Body of pancreas (tissue), 4 donors: ENCODE results near the gene GMDS. TPM values are rescaled to one million over a fixed set of nuclear protein-coding genes. Genes with fewer than 3 reads are reported as not detected.
A peak's percentile ranks its signal among the peaks of the same experiment; 100 is the strongest.

ENCODE experiments used
- ATAC-seq: fragments of 150-250 bp; one replicate; pipeline ENCODE4 v1.9.1; 2016
- DNase-seq, 4 donors: peaks; one replicate each; pipeline ENCODE4 v3.0.0-alpha.2; 2019
- H3K27ac ChIP-seq, 4 donors: fragments of 200-600 bp; sonication (generic); 1 replicate in 3 of 4; 2 replicates in 1 of 4; pipeline versions ENCODE4 v1.5.1 to v1.6.1; 2016 to 2019; ENCODE audit warnings: mild to moderate bottlenecking in 1 of 4, mixed read lengths in 1 of 4, moderate library complexity in 1 of 4
- H3K27me3 ChIP-seq, 2 donors: fragments of 200-600 bp; sonication (generic); one replicate each; pipeline ENCODE4 v1.6.0; 2016; ENCODE audit warnings: mild to moderate bottlenecking in 1 of 2
- H3K36me3 ChIP-seq, 2 donors: fragments of 200-600 bp; sonication (generic); replicated peaks in 1 of 2; 2 replicates each; pipeline ENCODE4 v1.5.1; 2016; ENCODE audit warnings: low read depth in 2 of 2; ENCODE audit not compliant: insufficient read depth in 1 of 2
- H3K4me1 ChIP-seq: fragments of 200-600 bp; sonication (generic); one replicate; pipeline ENCODE4 v1.6.0; 2016
- H3K4me3 ChIP-seq, 2 donors: fragments of 200-600 bp; sonication (generic); 1 replicate in 1 of 2; 2 replicates in 1 of 2; pipeline ENCODE4 v1.5.1; 2016 to 2019
- H3K9me3 ChIP-seq, 3 donors: fragments of 200-600 bp; sonication (generic); 1 replicate in 2 of 3; 2 replicates in 1 of 3; pipeline ENCODE4 v1.5.1; 2016
- CTCF ChIP-seq, 7 experiments: fragments of 450-650 bp in 4 of 7; fragments of 200-600 bp in 3 of 7; sonication (generic) in 3 of 7; IDR thresholded peaks; one replicate each; pipeline ENCODE4 v1.5.1; 2016 to 2019; ENCODE audit warnings: antibody characterized with exemption in 7 of 7
- POLR2A ChIP-seq, 3 donors: fragments of 450-650 bp; IDR thresholded peaks; one replicate each; pipeline ENCODE4 v1.6.1; 2016; ENCODE audit warnings: antibody characterized with exemption in 3 of 3, mild to moderate bottlenecking in 2 of 3
- WGBS, 2 donors: methylation state at CpG; one replicate each; pipeline ENCODE4 v1.1.5; 2017; 5-methylcytosine and 5-hydroxymethylcytosine counted together
- intact Hi-C: fragments of 100-400 bp; cut with DNase I; formaldehyde crosslinking; loops from one replicate; pipeline ENCODE4 v1.15.1; 2023
- total RNA-seq, 2 donors: library from RNA; depleted of rRNA; stranded (reverse); fragments of >200 nt; gene quantifications; one replicate each; pipeline ENCODE4 v1.1.0, GENCODE V29; 2016

The GMDS gene
- total RNA-seq, 2 donors from 2014 or later, result 34.5 to 63.3 TPM

GRCh38 chr6:1787894-1788293 is 457.5 kb downstream of the GMDS start:
- no peak for TF ChIP-seq POLR2A (IDR thresholded peaks at IDR 0.05)
- no peak for TF ChIP-seq CTCF (IDR thresholded peaks at IDR 0.05)
- peak; percentile 51 to 90 (median 60) for DNase-seq
- Histone ChIP-seq H3K9me3 (no peaks in the 10 kb centered on the region), H3K27me3 (no peaks in the 10 kb centered on the region), H3K27ac (peak overlapping the region in 2 of 4 donors; percentile 26 to 35), H3K4me1 (peaks cover 9% of the 10 kb centered on the region), H3K36me3 (no peaks in the 10 kb centered on the region), H3K4me3 (no peak overlapping the region)
- intact Hi-C loops, result no loop called here
- ATAC-seq, result peak; percentile 89
- WGBS, 2 donors, result 39 to 69% methylated on average over 8 of the region's 8 CpGs

GRCh38 chr6:1786455-1787453 is 458.7 kb downstream of the GMDS start:
- WGBS, 2 donors, result 94 to 95% methylated on average over 14 to 15 of the region's 15 CpGs
- intact Hi-C loops, result no loop called here
- peak overlapping the region in 1 of 4 donors; percentile 22 for H3K27ac ChIP-seq
- DNase-seq, result no peak
- no peaks in the 10 kb centered on the region for H3K27me3 ChIP-seq
- H3K36me3 ChIP-seq, result no peaks in the 10 kb centered on the region
- ATAC-seq, result no peak
- no peaks in the 10 kb centered on the region for H3K9me3 ChIP-seq
- no peak overlapping the region for H3K4me3 ChIP-seq
- H3K4me1 ChIP-seq, result peaks cover 9% of the 10 kb centered on the region
- TF ChIP-seq POLR2A (IDR thresholded peaks at IDR 0.05), result no peak
- TF ChIP-seq CTCF (IDR thresholded peaks at IDR 0.05), result no peak

GRCh38 chr6:1784422-1784884 is 461.0 kb downstream of the GMDS start:
- intact Hi-C loops, result no loop called here
- Histone ChIP-seq H3K27me3 (no peaks in the 10 kb centered on the region), H3K36me3 (no peaks in the 10 kb centered on the region), H3K27ac (no peak overlapping the region), H3K9me3 (no peaks in the 10 kb centered on the region), H3K4me3 (no peak overlapping the region), H3K4me1 (peaks cover 9% of the 10 kb centered on the region)
- DNase-seq, result no peak
- ATAC-seq, result no peak
- TF ChIP-seq POLR2A (IDR thresholded peaks at IDR 0.05) (no peak), CTCF (IDR thresholded peaks at IDR 0.05) (no peak)
- 86 to 93% methylated on average over 6 of the region's 6 CpGs for WGBS, 2 donors

GRCh38 chr6:1781817-1782184 is 463.6 kb downstream of the GMDS start:
- no peak for TF ChIP-seq CTCF (IDR thresholded peaks at IDR 0.05)
- TF ChIP-seq POLR2A (IDR thresholded peaks at IDR 0.05), result no peak
- no peak overlapping the region for H3K4me3 ChIP-seq
- H3K9me3 ChIP-seq, result no peaks in the 10 kb centered on the region
- intact Hi-C loops, result no loop called here
- H3K36me3 ChIP-seq, result no peaks in the 10 kb centered on the region
- no peak overlapping the region for H3K27ac ChIP-seq
- WGBS, 2 donors, result 96 to 98% methylated on average over 4 of the region's 4 CpGs
- no peaks in the 10 kb centered on the region for H3K27me3 ChIP-seq
- H3K4me1 ChIP-seq, result peaks cover 18% of the 10 kb centered on the region
- no peak for ATAC-seq
- no peak for DNase-seq
